Fibroblast of lung (primary cell): ENCODE data around the gene NTRK3.

Source experiments
- CTCF ChIP-seq, 2 donors: IDR thresholded peaks in 1 of 2; conservative IDR thresholded peaks in 1 of 2; 1 replicate in 1 of 2; 2 replicates in 1 of 2; pipeline ENCODE4 v1.5.1; 2011 to 2012; ENCODE audit warnings: low read length in 2 of 2, control low read depth in 1 of 2, inconsistent platforms in 1 of 2, low read depth in 1 of 2, mild to moderate bottlenecking in 1 of 2
- EZH2 ChIP-seq: IDR thresholded peaks from 2 replicates; pipeline ENCODE4 v1.5.1; 2012; ENCODE audit warnings: low read length, control low read depth, mild to moderate bottlenecking; ENCODE audit errors: missing control alignments

GRCh38 chr15:88091444-88092016, 165.0 kb downstream of the NTRK3 start:
- no peak for TF ChIP-seq CTCF (conservative IDR thresholded peaks at IDR 0.05 in 1 of 2, IDR thresholded peaks at IDR 0.05 in 1 of 2; ENCODE audit: low read depth in 1 of 2, low read length in 2 of 2)
- TF ChIP-seq EZH2, result no peak
